GM12872 (cell line): ENCODE data around the gene ABCB10.

Experiments used
- CTCF ChIP-seq: IDR thresholded peaks from 3 replicates; pipeline ENCODE4 v1.5.1; 2011; ENCODE audit warnings: low read depth, mild to moderate bottlenecking, low read length, moderate library complexity; ENCODE audit not compliant: insufficient read depth

ABCB10 gene

GRCh38 chr1:229487181-229487580 is 71.3 kb downstream of the ABCB10 start:
- TF ChIP-seq CTCF, result no peak

GRCh38 chr1:229485318-229485717 is 73.2 kb downstream of the ABCB10 start:
- no peak for TF ChIP-seq CTCF

- no peak for TF ChIP-seq CTCF
Measured at GRCh38 chr1:229482511-229482910, 76.0 kb downstream of the ABCB10 start.

- TF ChIP-seq CTCF, result no peak
Measured at GRCh38 chr1:229480495-229480894, 78.0 kb downstream of the ABCB10 start.

GRCh38 chr1:229479660-229480399 is 78.7 kb downstream of the ABCB10 start:
- no peak for TF ChIP-seq CTCF

- no peak for TF ChIP-seq CTCF
Measured at GRCh38 chr1:229478852-229479251, 79.7 kb downstream of the ABCB10 start.

GRCh38 chr1:229474509-229474908 is 84.0 kb downstream of the ABCB10 start:
- TF ChIP-seq CTCF, result no peak
